GM10847 (cell line): ENCODE data around the gene NPLOC4.
A peak's percentile ranks its signal among the peaks of the same experiment; 100 is the strongest.

Source experiments
- POLR2A ChIP-seq: IDR thresholded peaks from 2 replicates; pipeline ENCODE4 v1.6.1; 2011; ENCODE audit not compliant: insufficient read length; ENCODE audit errors: extremely low read depth

Gene NPLOC4

DNA sequence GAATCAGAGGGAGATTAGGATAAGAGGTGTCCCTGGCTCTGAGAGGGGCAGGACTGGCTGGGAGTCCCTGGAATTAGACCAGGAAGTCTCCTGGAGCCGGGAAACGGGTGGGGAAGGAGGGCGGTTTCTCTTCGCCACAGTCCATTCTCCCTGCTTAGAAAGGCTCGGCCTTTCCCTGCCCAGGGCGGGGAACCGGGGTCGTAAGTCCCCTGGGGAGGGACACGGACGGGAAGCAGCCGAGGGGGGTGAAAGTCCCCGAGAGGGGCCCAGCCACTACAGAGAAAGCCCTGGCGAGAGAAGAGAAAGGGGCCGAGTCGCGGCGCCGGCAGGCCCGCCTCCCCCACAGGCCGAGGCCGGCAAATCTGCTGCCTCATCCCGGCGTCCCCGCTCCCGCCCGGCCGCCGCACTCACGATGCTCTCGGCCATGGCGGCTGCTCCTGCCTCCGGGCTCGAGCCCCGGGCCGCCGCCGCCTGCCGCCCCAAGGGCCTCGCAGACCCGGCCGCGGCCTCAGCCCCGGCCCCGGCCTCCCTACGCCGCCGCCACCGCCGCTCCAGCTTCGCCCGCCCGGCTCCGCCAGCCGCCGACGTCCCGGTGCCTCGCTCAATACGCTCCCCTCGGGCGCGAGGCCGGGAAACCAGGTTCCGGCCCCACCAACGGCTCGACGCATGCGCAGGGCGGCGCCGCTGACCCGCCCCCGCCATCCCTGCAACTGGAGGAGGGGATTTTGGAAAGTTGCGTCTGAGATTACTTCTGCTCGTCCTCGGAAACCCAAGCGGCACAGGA is at the start of gene NPLOC4, which contains the start of gene TSPAN10:
TSS of gene NPLOC4 (minus strand) at position 608 of the 784 bp plus-strand sequence. CDS start at position 426, 182 bp downstream.
TSS of gene TSPAN10 (plus strand) at position 692 of the 784 bp plus-strand sequence. CDS start 5,217 bp downstream, outside the sequence.
- TF ChIP-seq POLR2A: peak; percentile 83

DNA sequence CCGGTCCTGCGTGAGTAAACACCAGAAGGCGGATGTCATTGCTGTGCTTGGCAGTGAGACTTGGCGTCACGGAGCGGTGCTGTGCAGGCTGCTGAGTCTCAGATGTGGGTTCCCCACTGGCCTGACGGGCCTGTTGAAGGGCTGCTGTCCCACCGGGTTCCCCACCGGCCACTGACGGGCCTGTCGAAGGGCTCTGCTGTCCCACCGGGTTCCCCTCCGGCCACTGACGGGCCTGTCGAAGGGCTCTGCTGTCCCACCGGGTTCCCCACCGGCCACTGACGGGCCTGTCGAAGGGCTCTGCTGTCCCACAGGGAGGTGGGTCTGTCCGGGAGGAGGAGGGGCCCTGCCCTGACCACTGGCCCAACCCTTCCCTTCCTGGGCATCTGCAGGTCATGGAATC is 49.7 kb upstream of the NPLOC4 start:
- no peak for TF ChIP-seq POLR2A

DNA sequence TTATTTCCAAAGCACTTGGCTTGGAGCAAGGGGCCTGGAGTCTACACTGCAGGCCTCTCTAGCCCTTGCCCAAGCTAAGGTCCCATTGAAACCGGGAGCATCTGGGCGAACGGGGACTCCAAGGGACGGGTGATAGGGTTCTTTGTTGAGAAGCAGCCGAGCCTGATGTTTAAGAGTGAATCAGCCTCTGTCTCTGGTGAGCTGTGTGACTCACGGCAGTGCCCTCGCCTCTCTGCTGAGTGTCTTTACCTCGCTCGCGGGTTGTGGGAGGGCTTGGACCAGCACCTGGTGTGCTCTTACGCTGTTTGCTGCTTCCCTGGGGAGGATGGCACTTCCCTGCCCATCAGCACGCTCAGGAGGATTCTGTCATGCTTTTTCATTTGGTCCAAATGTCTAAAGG is 48.2 kb upstream of the NPLOC4 start:
- TF ChIP-seq POLR2A: no peak

DNA sequence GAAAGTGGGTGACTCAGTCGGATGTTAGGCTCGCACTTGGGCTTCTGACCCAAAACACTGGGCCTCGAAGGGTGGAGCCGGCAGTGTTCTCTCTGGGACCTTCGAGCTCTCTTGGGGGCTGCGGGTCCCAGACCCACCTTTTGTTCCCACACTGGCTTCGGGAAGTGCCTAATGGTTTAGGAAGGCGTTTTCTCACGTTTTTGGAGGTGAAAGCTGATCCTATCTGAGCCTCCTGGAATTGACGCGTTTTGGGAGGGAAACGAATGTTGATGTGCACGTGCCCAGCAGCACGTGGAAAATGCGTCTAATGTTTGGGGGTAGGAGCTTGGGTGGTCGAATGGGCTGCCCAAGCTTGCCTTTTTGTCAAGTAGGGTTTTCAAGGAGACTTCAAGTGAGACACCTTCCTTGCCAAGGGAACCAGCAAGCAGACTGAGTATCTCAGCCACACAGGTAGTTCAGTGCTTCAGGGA is 47.6 kb upstream of the NPLOC4 start:
- no peak for TF ChIP-seq POLR2A

DNA sequence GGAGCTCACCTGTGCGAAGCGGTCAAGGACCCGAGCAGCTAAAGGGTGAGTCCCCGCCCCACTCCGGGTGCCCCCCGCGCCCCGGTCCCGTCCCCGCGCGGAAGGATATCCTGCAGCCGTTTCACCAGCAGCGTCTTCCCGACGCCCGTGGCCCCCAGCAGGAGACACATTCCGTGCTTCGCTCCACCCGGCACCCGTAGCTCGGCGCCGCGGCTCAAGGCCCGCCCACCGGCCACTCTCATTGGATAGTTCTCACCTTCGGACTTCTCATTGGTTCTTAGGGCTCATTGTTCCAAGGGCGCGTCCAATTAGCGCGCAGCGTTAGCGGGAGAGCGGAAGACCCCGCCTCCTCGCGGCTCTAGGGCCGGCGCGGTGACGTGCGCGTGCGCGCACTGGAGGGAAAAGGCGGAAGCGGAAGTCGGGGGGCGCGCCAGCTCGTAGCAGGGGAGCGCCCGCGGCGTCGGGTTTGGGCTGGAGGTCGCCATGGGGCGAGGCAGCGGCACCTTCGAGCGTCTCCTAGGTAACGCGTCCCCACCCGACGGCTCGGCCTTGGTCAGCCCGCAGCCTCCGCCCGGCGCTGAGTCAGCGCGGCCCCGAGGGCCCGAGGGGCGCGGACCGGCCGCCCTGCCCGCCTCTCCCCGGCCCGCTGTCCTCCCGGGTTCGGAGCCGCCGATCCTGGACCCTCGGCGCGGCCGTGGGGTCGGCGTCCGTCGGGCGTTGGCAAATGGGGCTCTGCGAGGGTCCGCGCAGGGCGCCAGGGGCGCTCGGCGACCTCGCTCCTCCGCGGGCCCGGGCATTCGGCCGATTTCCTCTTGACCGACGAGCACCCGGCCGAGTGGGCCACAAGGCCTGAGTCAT is 46.9 kb upstream of the NPLOC4 start, which contains the start of the genes ARL16 and HGS:
TSS of gene ARL16 (minus strand) at position 214 of the 858 bp plus-strand sequence. CDS start at position 170, 44 bp downstream.
TSS of gene HGS (plus strand) at position 428 of the 858 bp plus-strand sequence. CDS start at position 484, 56 bp downstream.
- TF ChIP-seq POLR2A: peak; percentile 73

DNA sequence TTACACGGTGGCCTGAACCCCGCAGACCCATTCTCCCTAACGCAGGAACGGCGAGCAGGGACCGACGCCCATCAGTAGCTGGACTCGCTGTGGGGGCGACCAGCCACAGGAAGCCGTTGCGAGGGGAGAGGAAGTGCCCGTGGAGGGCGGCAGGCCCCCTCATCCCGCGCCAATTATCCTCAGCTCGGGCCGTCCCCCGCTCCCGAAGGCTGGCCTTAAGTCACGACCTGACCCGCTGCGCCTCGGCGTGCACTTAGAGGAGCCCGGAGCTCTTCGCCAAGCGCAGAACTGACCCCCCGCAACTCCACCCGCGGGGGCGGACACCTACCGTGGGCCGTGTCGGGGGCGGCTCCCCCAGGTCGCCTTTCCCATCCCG is 46.3 kb upstream of the NPLOC4 start:
- no peak for TF ChIP-seq POLR2A

DNA sequence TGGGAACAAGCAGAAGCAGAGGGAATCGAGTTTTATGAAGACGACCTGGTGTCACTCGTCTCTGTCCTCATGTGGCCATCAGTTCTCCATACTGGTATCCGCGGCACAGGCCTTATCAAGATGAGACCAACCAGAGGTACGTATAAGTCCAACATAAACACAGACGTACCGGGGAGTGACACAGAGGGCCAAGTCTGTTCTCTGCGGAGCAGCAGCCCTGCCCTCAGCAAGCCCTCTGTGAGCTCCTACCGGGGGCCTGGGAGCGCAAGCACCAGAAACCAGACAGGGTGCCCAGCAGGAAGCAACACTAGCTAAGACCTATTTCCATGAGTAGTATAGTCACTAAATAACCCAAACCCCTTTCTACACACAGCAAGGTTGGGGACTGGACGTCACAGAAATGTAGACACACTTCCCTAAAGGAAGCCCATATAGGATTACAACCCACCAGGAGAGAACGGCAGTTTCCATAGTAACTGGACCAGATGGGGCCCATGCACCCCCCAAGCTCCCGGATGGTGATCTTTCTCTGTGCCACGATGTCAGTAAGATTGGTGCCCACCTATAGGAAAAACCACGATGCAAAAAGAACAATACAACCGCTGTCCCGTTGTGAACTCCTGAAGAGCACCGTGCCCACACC is 45.8 kb upstream of the NPLOC4 start:
- TF ChIP-seq POLR2A: no peak

DNA sequence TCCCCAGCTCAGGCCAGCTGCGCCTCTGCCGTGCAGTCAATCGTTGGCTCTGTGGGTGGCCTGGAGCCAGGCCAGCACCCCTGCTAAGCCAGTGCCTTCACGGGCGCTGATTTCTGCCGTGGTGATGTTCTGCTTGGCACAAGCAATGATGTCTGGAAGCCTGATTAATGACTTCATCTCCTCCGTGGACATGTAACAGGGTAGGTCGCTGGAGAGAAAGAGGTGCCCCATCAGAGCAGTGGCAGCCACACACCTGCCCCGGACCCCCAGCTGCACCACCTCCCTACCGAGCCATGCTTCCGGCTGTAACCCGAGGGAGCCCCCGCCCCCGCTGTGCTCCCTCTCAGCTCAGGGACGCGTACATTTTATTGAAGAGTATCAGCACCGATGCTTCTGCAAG is 44.8 kb upstream of the NPLOC4 start:
- no peak for TF ChIP-seq POLR2A

DNA sequence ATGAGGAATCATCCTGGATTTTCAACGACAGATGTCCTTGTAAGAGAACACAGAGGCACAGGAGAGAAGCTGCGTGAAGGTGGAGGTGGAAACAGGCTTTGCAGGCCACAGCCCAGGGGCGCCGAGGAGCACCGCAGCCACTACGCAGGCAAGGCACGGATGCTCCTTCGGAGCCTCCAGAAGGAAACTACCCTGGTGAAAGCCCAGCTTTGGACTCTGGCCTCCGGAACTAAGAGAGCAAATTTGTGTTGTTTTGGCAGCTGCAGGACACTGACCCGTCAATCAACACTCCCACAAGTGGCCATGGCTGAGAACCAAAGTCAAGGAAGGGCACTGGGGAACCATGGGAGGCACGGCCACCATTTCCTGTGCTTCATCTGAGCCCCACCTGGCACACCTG is 43.2 kb upstream of the NPLOC4 start:
- TF ChIP-seq POLR2A: no peak

DNA sequence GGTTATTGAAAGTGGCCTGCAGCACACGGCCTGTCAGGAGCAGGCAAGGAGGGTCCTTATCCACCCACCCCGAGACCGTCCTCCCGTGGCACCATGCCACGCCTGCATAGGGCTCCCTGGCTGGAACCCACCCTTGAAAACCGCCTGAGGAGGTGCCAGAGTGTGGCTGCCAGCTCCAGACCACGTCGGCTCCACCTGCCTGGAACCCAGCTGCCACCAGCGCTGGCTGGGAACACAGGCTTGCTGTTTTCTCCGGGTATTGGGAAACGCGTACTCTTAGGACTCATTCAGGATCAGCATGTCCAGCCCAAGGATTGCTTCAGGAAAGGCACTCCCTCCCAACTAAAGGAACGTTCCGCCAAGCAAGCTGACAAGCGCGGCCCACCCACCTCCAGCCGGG is 40.0 kb upstream of the NPLOC4 start:
- TF ChIP-seq POLR2A: no peak

DNA sequence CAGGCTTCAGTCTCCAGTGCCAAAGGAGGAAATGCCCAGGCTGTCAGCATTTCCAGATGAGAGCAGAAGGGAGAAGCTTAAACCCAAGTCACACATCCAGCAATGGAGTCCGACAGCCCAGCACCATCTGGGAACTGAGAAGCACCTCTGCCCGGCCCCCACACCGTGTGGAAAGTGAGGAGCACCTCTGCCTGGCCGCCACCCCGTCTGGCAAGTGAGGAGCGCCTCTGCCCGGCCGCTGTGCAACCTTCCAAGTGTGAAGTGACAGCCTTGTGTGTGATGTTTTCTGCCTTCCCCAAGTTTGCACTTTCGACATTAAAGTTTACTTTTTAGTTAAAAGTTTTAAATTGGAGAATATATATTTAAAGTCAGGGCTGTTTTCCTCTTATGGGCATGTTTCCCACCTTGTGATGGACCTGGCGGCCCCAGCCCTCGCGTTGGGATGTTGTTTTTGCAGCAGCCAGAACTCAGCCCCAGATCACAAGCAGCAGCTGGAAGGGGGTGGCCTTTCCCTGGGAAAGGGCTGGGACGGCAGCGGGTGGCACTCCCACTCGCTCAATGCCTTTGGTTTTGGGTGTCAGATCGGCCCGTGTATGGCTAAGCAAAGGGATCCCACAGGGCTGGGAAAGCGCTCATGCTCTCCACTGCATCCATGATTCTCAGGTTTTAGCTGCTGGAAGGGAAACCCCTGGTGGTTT is 36.8 kb upstream of the NPLOC4 start:
- no peak for TF ChIP-seq POLR2A

DNA sequence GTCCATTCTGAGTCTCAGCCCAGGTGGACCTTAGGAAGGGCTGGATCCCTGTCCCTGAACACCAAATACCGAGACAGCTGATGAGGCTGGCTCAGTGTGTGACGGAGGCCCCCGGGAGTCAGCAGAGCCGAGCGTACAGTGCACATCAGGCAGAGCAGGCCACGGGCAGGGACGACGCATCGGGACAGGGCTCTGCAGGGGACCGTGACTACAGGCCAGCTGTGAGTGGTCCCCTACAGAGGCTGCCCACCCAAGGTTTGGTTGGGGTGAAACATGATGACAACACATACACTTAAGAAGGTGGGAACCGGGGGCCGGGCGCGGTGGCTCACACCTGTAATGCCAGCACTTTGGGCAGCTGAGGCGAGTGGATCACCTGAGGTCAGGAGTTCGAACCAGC is 36.0 kb upstream of the NPLOC4 start:
- TF ChIP-seq POLR2A: no peak

DNA sequence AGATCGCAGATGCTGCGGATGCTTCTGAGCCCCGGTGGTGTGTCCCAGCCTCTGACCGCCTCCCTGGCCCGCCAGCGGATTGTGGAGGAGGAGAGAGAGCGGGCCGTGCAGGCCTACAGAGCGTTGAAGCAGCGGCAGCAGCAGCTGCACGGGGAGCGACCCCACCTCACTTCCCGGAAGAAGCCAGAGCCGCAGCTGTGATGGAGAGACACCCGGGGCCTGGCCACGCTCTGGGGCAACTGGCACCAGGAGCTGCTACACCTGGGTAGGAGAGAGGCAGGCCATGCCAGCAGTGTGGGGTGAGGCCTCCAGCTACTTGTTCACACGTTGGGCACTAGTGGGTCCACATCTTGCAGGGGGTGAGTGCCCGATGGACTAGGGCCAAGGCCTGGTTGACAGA is 35.6 kb upstream of the NPLOC4 start:
- no peak for TF ChIP-seq POLR2A

DNA sequence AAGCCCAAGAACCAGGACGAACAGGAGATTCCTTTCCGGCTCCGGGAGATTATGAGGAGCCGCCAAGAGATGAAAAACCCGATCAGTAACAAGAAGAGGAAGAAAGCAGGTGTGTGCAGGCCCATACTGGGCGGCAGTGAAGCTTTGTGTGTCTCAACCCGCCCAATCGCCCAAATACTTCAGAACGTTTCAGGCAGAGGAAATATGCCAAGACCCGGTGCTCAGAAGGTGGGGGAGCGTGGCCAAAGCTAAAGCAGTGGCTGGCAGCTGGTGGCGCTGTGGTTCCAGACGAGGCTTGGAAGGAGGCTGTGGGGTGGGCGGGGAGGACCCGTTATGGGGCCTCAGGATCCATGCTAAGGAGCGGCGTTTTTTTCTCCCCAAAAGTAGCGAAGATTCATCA is 30.8 kb upstream of the NPLOC4 start:
- no peak for TF ChIP-seq POLR2A
